GM19193 (cell line): ENCODE measurements around the gene ITSN1.

Experiments
- POLR2A ChIP-seq: IDR thresholded peaks from 4 replicates; pipeline ENCODE4 v1.6.1; 2011; ENCODE audit not compliant: insufficient read depth, insufficient read length; ENCODE audit errors: extremely low read depth

ITSN1 gene

GRCh38 chr21:33858667-33859372 lies 216.5 kb downstream of the ITSN1 start:
- no peak for TF ChIP-seq POLR2A

- TF ChIP-seq POLR2A: no peak
Measured at GRCh38 chr21:33859373-33860102, 217.2 kb downstream of the ITSN1 start.

GRCh38 chr21:33860332-33860879 lies 218.1 kb downstream of the ITSN1 start:
- TF ChIP-seq POLR2A: no peak

- no peak for TF ChIP-seq POLR2A
Measured at GRCh38 chr21:33861125-33861524, 218.8 kb downstream of the ITSN1 start.

- TF ChIP-seq POLR2A: no peak
Measured at GRCh38 chr21:33864150-33864549, 221.8 kb downstream of the ITSN1 start.

GRCh38 chr21:33865176-33865575 lies 222.9 kb downstream of the ITSN1 start:
- no peak for TF ChIP-seq POLR2A

- TF ChIP-seq POLR2A: no peak
Measured at GRCh38 chr21:33865996-33866575, 223.8 kb downstream of the ITSN1 start.

- no peak for TF ChIP-seq POLR2A
Measured at GRCh38 chr21:33866826-33867225, 224.5 kb downstream of the ITSN1 start.

GRCh38 chr21:33869873-33870272 lies 227.6 kb downstream of the ITSN1 start:
- TF ChIP-seq POLR2A: no peak

- no peak for TF ChIP-seq POLR2A
Measured at GRCh38 chr21:33870768-33871167, 228.5 kb downstream of the ITSN1 start.

- no peak for TF ChIP-seq POLR2A
Measured at GRCh38 chr21:33871171-33871570, 228.9 kb downstream of the ITSN1 start.

- TF ChIP-seq POLR2A: no peak
Measured at GRCh38 chr21:33872881-33873515, 230.7 kb downstream of the ITSN1 start.

GRCh38 chr21:33874161-33874560 lies 231.9 kb downstream of the ITSN1 start:
- TF ChIP-seq POLR2A: no peak

- TF ChIP-seq POLR2A: no peak
Measured at GRCh38 chr21:33875026-33875695, 232.9 kb downstream of the ITSN1 start.

GRCh38 chr21:33878824-33879223 lies 236.5 kb downstream of the ITSN1 start:
- no peak for TF ChIP-seq POLR2A
